Right lobe of liver (tissue), 4 donors: ENCODE measurements around the gene PAX6.

ENCODE experiments used
- CTCF ChIP-seq, 4 donors: fragments of 200-600 bp in 3 of 4; fragments of 450-650 bp in 1 of 4; IDR thresholded peaks; one replicate each; pipeline versions ENCODE4 v1.5.1 to v1.8.0; 2016 to 2022; ENCODE audit warnings: antibody characterized with exemption in 4 of 4, mild to moderate bottlenecking in 2 of 4
- POLR2A ChIP-seq: fragments of 450-650 bp; IDR thresholded peaks from one replicate; pipeline ENCODE4 v1.6.1; 2017; ENCODE audit warnings: antibody characterized with exemption, mild to moderate bottlenecking
- donor health status: DM: no; HTN: no; CAD: no.
- donor health status: DM: no; HTN: no; CAD: no.
- donor health status: DM: no; HTN: yes; CAD: no.

DNA sequence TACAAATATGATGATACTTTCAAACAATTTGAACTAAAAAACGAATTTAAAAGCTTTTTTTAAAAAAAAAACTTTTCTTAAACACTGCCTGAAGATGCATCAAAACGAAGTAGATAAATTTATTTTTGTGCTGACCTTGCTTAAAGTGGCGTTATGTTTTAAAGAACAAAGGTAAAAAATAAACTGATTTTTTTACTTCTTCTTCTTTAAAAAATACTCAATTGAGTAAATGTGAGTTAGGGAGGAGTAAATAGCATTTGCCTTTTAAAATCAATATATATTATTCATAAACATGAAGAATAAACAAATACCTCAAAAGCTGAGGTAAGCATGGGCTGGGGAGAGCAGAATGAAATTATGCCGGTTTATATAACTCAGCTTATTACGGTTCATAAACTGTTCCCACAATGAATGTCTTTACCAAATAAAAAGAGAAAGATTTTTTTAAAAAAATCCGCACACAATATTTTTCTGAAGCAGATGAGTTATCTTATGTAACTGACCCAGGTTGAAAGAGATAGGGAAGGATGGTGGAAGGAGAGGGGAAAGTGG lies 9.0 kb downstream of the PAX6 start:
- TF ChIP-seq CTCF (IDR thresholded peaks at IDR 0.05) (no peak), POLR2A (no peak)
